ENCODE data around the gene CAMK1D.
"Not testable (repeated sequence)": the region's sequence is repeated elsewhere in the genome, so short reads cannot be mapped to it uniquely, and the experiment has no call there.

CAMK1D gene

GRCh38 chr10:12357525-12358151 is 8.3 kb downstream of the CAMK1D start:
- peaks cover 3% of the 10 kb centered on the region; the same call in 1 of the 2 replicates for H3F3A ChIP-seq (ENCODE audit: control insufficient read depth, insufficient read depth)
- no peaks in the 10 kb centered on the region for H3K9me2 ChIP-seq (replicated peaks; ENCODE audit: control insufficient read depth, low read length)
- H3K4me1 ChIP-seq (ENCODE audit: control insufficient read depth, low read length): peaks cover 66% of the 10 kb centered on the region
- H3K4me3 ChIP-seq (ENCODE audit: low read length): no peak overlapping the region
- H3K4me2 ChIP-seq (ENCODE audit: low read length): no peak overlapping the region
- H3K36me3 ChIP-seq (ENCODE audit: control insufficient read depth, low read length): peaks cover 16% of the 10 kb centered on the region
- H3K27me3 ChIP-seq (ENCODE audit: control insufficient read depth, low read length): no peaks in the 10 kb centered on the region
- no peak for TF ChIP-seq EZH2phosphoT487 (IDR thresholded peaks at IDR 0.05; ENCODE audit: borderline replicate concordance, low read length)
- TF ChIP-seq CTCF (IDR thresholded peaks at IDR 0.05; ENCODE audit: low read depth, low read length, poor library complexity, severe bottlenecking): no peak
- H3K27ac ChIP-seq (ENCODE audit: low read depth, low read length): no peak overlapping the region
- H3K79me2 ChIP-seq (ENCODE audit: control insufficient read depth, low read length): peaks cover 99% of the 10 kb centered on the region
- H4K20me1 ChIP-seq (ENCODE audit: control insufficient read depth, insufficient read depth, low read depth, low read length): peaks cover 18% of the 10 kb centered on the region
- no peaks in the 10 kb centered on the region for H3K9me3 ChIP-seq (ENCODE audit: control insufficient read depth, insufficient read depth, low read length)

- Histone ChIP-seq H3K4me2 (ENCODE audit: low read length) (peak overlapping the region; percentile 2; the same call in 1 of the 2 replicates), H3K4me1 (ENCODE audit: control insufficient read depth, low read length) (peaks cover 54% of the 10 kb centered on the region), H3K36me3 (ENCODE audit: control insufficient read depth, low read length) (peaks cover 14% of the 10 kb centered on the region), H3K9me3 (ENCODE audit: control insufficient read depth, insufficient read depth, low read length) (no peaks in the 10 kb centered on the region), H3K9me2 (replicated peaks; ENCODE audit: control insufficient read depth, low read length) (no peaks in the 10 kb centered on the region), H3K4me3 (ENCODE audit: low read length) (no peak overlapping the region), H4K20me1 (ENCODE audit: control insufficient read depth, insufficient read depth, low read depth, low read length) (peaks cover 12% of the 10 kb centered on the region), H3K27ac (ENCODE audit: low read depth, low read length) (no peak overlapping the region), H3K27me3 (ENCODE audit: control insufficient read depth, low read length) (no peaks in the 10 kb centered on the region), H3K79me2 (ENCODE audit: control insufficient read depth, low read length) (peaks cover 99% of the 10 kb centered on the region), H3F3A (ENCODE audit: control insufficient read depth, insufficient read depth) (peaks cover 3% of the 10 kb centered on the region; the same call in 1 of the 2 replicates)
- TF ChIP-seq EZH2phosphoT487 (IDR thresholded peaks at IDR 0.05; ENCODE audit: borderline replicate concordance, low read length) (no peak), CTCF (IDR thresholded peaks at IDR 0.05; ENCODE audit: low read depth, low read length, poor library complexity, severe bottlenecking) (no peak)
These were observed 9.7 kb downstream of the CAMK1D start for GRCh38 chr10:12358863-12359564.

GRCh38 chr10:12360461-12360860 is 11.1 kb downstream of the CAMK1D start:
- H3K79me2 ChIP-seq (ENCODE audit: control insufficient read depth, low read length): peaks cover 99% of the 10 kb centered on the region
- H3K9me3 ChIP-seq (ENCODE audit: control insufficient read depth, insufficient read depth, low read length): no peaks in the 10 kb centered on the region
- peaks cover 3% of the 10 kb centered on the region; the same call in 1 of the 2 replicates for H3F3A ChIP-seq (ENCODE audit: control insufficient read depth, insufficient read depth)
- H3K9me2 ChIP-seq (replicated peaks; ENCODE audit: control insufficient read depth, low read length): no peaks in the 10 kb centered on the region
- no peak overlapping the region for H3K4me2 ChIP-seq (ENCODE audit: low read length)
- no peak for TF ChIP-seq EZH2phosphoT487 (IDR thresholded peaks at IDR 0.05; ENCODE audit: borderline replicate concordance, low read length)
- no peak for TF ChIP-seq CTCF (IDR thresholded peaks at IDR 0.05; ENCODE audit: low read depth, low read length, poor library complexity, severe bottlenecking)
- H3K27ac ChIP-seq (ENCODE audit: low read depth, low read length): no peak overlapping the region
- no peak overlapping the region for H3K4me3 ChIP-seq (ENCODE audit: low read length)
- no peaks in the 10 kb centered on the region for H3K27me3 ChIP-seq (ENCODE audit: control insufficient read depth, low read length)
- H3K4me1 ChIP-seq (ENCODE audit: control insufficient read depth, low read length): peaks cover 40% of the 10 kb centered on the region
- peaks cover 8% of the 10 kb centered on the region for H4K20me1 ChIP-seq (ENCODE audit: control insufficient read depth, insufficient read depth, low read depth, low read length)
- peaks cover 5% of the 10 kb centered on the region for H3K36me3 ChIP-seq (ENCODE audit: control insufficient read depth, low read length)

- H3F3A ChIP-seq (ENCODE audit: control insufficient read depth, insufficient read depth); H3K36me3 ChIP-seq (ENCODE audit: control insufficient read depth, low read length); H3K9me3 ChIP-seq (ENCODE audit: control insufficient read depth, insufficient read depth, low read length); H3K4me3 ChIP-seq (ENCODE audit: low read length); H4K20me1 ChIP-seq (ENCODE audit: control insufficient read depth, insufficient read depth, low read depth, low read length); H3K27me3 ChIP-seq (ENCODE audit: control insufficient read depth, low read length); H3K27ac ChIP-seq (ENCODE audit: low read depth, low read length); H3K9me2 ChIP-seq (replicated peaks; ENCODE audit: control insufficient read depth, low read length); H3K4me2 ChIP-seq (ENCODE audit: low read length): not testable (repeated sequence)
- peaks cover 33% of the 10 kb centered on the region for H3K4me1 ChIP-seq (ENCODE audit: control insufficient read depth, low read length)
- peaks cover 99% of the 10 kb centered on the region for H3K79me2 ChIP-seq (ENCODE audit: control insufficient read depth, low read length)
These were observed 11.8 kb downstream of the CAMK1D start for GRCh38 chr10:12361115-12361514.

Data from DOHH2 (cell line).